GM12878 (cell line): Measurements from ENCODE around the gene SPOCD1.

Experiments
- ATF2 ChIP-seq: IDR thresholded peaks from 2 replicates; pipeline ENCODE4 v1.6.1; 2012; ENCODE audit warnings: low read length, inconsistent platforms
- CTCF ChIP-seq, 3 experiments: IDR thresholded peaks in 2 of 3; conservative IDR thresholded peaks in 1 of 3; 2 replicates each; pipeline ENCODE4 v1.5.1; 2011; ENCODE audit warnings: low read depth in 3 of 3, low read length in 3 of 3, mild to moderate bottlenecking in 3 of 3, control low read depth in 2 of 3, moderate library complexity in 2 of 3, inconsistent platforms in 1 of 3, mixed read lengths in 1 of 3; ENCODE audit not compliant: control insufficient read depth in 2 of 3, insufficient read depth in 1 of 3; ENCODE audit errors: extremely low read depth in 1 of 3
- EZH2 ChIP-seq: IDR thresholded peaks from 2 replicates; pipeline ENCODE4 v1.6.1; 2012; ENCODE audit warnings: low read depth, mild to moderate bottlenecking, control low read depth, inconsistent platforms, low read length, borderline replicate concordance; ENCODE audit not compliant: control insufficient read depth
- FOXK2 ChIP-seq: fragments of 450-650 bp; IDR thresholded peaks from 2 replicates; pipeline ENCODE4 v1.6.1; 2017; ENCODE audit warnings: mild to moderate bottlenecking, moderate library complexity
- PKNOX1 ChIP-seq: fragments of 450-650 bp; IDR thresholded peaks from 2 replicates; pipeline ENCODE4 v1.6.1; 2016; ENCODE audit warnings: mild to moderate bottlenecking
- POLR2A ChIP-seq: IDR thresholded peaks from 2 replicates; pipeline ENCODE4 v1.6.1; 2011; ENCODE audit warnings: low read depth, mild to moderate bottlenecking, low read length

- no peak for TF ChIP-seq PKNOX1
- no peak for TF ChIP-seq ATF2
- no peak for TF ChIP-seq EZH2
- TF ChIP-seq POLR2A = no peak
- TF ChIP-seq FOXK2 = no peak
- TF ChIP-seq CTCF (IDR thresholded peaks at IDR 0.05 in 2 of 3, conservative IDR thresholded peaks at IDR 0.05 in 1 of 3; ENCODE audit: control insufficient read depth in 2 of 3, extremely low read depth in 1 of 3, insufficient read depth in 1 of 3, low read depth in 3 of 3, low read length in 3 of 3) = no peak
These were observed 24.0 kb upstream of the SPOCD1 start for GRCh38 chr1:31839662-31840343.
